NCI-H2196 treated with DMSO at 0.1 percent for 48 hours (cell line): ENCODE data around the gene C12orf75.
"Not testable (repeated sequence)": the region's sequence is repeated elsewhere in the genome, so short reads cannot be mapped to it uniquely, and the experiment has no call there.

Experiments
- DNase-seq: peaks from one replicate; lab custom pipeline; 2025; ENCODE audit not compliant: unreplicated experiment; lab: John Stamatoyannopoulos, UW

The C12orf75 gene

GRCh38 chr12:105334582-105334981 lies 4.1 kb downstream of the C12orf75 start:
- DNase-seq: no peak

GRCh38 chr12:105335856-105336255 lies 5.4 kb downstream of the C12orf75 start:
- DNase-seq: no peak

GRCh38 chr12:105336411-105336810 lies 5.9 kb downstream of the C12orf75 start:
- DNase-seq: no peak

- no peak for DNase-seq
Observed at GRCh38 chr12:105337391-105337790, 6.9 kb downstream of the C12orf75 start.

GRCh38 chr12:105338966-105339365 lies 8.5 kb downstream of the C12orf75 start:
- no peak for DNase-seq

DNA sequence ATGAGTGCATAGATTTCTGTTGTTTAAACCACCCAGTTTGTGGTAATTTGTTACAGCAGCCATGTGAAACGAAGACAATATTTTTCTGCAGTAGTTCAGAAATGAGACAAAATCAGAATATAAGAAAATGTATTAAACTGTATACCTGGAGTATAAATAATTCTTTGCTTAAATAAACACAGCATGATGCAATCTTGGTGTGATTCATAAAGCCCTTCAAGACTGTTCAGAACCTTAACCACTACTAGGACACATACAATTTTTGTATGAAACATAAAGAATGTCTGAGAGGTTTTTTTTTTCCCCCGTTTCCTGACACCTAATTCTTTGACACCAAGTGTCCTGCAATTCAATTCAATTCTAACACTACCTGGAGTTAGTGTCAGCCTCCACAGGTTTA lies 10.5 kb downstream of the C12orf75 start:
- DNase-seq: no peak

DNA sequence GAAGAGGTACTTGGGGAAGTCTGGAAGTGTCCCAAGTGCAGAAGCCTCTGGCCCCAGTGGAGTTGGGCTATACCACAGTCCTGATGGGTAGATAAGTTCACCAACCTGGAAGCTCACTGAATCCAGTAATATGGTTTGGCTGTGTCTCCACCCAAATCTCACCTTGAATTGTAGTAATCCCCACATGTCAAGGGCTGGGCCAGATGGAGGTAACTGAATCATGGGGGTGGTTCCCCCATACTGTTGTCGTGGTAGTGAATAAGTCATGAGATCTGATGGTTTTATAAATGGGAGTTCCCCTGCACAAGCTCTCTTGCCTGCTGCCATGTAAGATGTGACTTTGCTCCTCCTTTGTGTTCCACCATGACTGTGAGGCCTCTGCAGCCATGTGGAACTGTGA lies 11.1 kb downstream of the C12orf75 start:
- DNase-seq: not testable (repeated sequence)

GRCh38 chr12:105342464-105342863 lies 12.0 kb downstream of the C12orf75 start:
- DNase-seq: no peak

DNA sequence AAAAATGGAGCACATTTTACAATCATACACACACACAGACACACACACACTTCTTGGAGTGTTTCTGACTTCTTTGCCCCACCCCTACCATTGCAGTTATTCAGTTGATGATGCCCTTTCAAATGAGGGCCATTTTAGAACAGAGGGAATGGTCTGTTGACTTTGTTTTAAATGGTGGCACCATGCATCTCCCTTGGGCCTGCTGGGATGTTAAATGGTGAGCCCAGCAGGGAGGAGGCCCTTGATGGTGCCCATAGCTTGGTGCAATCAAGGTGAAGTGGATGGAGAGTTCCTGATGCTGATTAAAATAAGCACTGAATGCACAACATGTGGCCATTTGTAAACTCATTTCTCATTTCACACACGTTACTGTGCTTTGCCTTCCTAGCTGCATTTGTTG lies 13.3 kb downstream of the C12orf75 start:
- no peak for DNase-seq

GRCh38 chr12:105347499-105347898 lies 17.0 kb downstream of the C12orf75 start:
- DNase-seq: no peak

- no peak for DNase-seq
Observed at GRCh38 chr12:105348142-105348541, 17.7 kb downstream of the C12orf75 start.

- DNase-seq: no peak
Observed at GRCh38 chr12:105348561-105348960, 18.1 kb downstream of the C12orf75 start.

GRCh38 chr12:105349138-105349537 lies 18.6 kb downstream of the C12orf75 start:
- no peak for DNase-seq

GRCh38 chr12:105351523-105351922 lies 21.0 kb downstream of the C12orf75 start:
- DNase-seq: no peak

- no peak for DNase-seq
Observed at GRCh38 chr12:105352052-105352451, 21.6 kb downstream of the C12orf75 start.

- no peak for DNase-seq
Observed at GRCh38 chr12:105352940-105353635, 22.6 kb downstream of the C12orf75 start.

DNA sequence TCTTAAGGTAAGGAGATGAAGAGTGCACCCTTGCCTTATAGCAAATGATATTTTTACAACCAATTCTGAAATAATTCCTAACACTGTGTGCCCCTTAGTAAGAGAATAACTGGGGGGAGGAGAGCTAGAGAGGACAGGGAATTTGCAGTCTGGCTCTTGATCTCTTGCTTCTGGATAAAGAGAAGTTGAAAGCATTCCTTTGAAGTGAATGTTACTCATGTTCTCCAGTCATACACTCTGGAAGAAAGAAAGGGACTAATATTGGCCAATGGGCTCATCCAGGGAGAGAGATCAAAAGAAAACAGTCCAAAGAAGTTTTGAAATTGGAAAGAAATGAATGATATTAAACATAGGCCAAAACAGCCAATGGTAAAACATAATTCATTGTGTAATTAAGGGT lies 25.3 kb downstream of the C12orf75 start:
- DNase-seq: no peak

GRCh38 chr12:105357162-105357691 lies 26.7 kb downstream of the C12orf75 start:
- DNase-seq: no peak

DNA sequence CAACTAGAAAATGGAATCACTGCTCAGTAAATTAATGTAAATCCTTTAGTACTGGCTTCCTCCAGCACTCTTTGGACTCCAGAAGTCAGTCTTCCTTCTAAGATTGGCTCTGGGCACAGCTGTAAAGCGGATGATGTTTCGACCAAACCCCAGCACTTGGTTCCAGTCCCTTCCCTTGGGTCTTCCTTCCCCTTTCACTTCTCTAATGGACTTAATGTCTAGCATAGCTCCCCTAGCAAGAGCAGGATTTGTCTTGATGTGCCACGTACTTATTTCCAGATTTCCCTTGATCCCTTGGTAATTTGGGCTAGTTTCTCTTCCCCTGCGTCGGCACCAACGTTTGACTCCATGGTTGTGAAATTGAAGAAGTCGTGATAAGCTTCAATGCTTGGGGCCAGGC lies 28.3 kb downstream of the C12orf75 start:
- no peak for DNase-seq

GRCh38 chr12:105359856-105360255 lies 29.4 kb downstream of the C12orf75 start:
- DNase-seq: no peak

- DNase-seq: no peak
Observed at GRCh38 chr12:105363890-105364289, 33.4 kb downstream of the C12orf75 start.

- DNase-seq: no peak
Observed at GRCh38 chr12:105365231-105365630, 34.7 kb downstream of the C12orf75 start.

- no peak for DNase-seq
Observed at GRCh38 chr12:105368047-105368646, 37.7 kb downstream of the C12orf75 start.
